MV-4-11 (cell line): ENCODE data around the gene ABCA3.
"Not testable (repeated sequence)": the region's sequence is repeated elsewhere in the genome, so short reads cannot be mapped to it uniquely, and the experiment has no call there.

Experiments used
- DNase-seq: peaks from one replicate; lab custom pipeline; 2025; lab: John Stamatoyannopoulos, UW

Gene ABCA3

DNA sequence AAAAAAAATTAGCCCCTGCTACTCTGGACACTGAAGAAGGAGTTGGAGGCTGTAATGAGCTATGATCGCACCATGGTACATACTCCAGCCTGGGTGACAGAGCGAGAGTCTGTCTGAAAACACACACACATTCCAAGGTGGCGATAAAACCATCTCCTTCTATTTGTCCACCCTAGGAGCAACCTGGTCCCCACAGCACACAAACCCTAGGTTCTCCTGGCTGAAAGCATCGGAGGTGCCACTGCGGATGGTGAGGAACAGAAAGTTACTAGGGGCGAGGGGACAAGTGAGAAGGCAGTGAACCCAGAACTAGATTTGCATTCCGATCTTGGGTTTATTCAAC is 87.8 kb downstream of the ABCA3 start:
- no peak for DNase-seq

GRCh38 chr16:2251296-2252111 is 89.0 kb downstream of the ABCA3 start, which contains the start of gene ECI1:
TSS of gene ECI1 (minus strand) at chr16:2251587. CDS start at chr16:2251566, 21 bp downstream.
- DNase-seq = peak; percentile 91

DNA sequence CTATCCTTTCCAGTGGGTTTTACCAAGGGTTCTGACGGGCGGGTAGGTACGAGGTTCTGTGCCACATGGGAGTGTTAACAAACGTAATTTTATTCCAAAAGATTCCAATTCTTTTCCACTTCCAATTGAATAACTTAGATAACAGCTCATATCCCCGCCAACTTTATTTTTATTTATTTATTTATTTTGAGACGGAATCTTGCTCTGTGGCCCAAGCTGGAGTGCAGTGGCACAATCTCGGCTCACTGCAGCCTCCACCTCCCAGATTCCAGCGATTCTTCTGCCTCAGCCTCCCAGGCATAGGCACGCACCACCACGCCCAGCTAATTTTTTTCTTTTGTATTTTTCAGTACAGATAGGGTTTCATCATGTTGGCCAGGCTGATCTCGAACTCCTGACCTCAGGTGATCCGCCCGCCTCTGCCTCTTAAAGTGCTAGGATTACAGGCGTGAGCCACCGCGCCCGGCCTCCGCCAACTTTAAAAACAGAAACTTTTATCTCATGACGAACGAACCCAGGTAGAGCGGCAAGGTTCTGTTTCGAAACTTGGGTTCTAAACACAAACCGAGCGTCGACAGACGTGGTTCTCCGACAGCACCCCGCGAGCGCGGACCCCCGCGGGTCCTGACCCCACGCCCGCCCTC is 89.8 kb downstream of the ABCA3 start:
- peak; percentile 20 for DNase-seq

DNA sequence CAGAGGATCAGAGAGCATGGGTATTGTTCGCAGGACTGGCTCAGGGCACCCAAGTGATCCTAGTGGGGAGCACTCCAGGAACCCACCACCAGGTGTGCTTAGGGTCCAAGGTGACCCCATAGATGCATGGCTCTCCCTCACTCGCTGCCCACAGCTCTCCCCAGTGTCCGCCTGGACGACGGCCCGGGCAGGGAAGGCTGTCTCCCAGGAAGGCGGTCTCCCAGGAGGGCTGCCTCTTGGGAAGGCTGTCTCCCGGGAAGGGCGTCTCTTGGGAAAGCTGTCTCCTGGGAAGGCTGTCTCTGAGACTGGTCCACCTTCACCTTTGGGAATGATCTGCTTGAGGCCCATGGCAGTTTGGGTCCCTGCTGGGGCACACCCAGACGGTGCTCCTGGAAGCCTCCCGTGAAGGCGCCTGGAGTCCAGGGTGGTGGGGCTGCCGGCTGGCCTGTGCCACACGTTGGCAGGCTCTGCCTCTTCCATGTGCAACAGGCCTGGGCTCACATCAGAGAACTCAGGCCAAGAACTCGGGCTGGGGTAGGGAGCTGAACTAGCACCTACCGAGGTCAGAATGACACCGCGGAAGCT is 94.1 kb downstream of the ABCA3 start:
- DNase-seq = no peak

DNA sequence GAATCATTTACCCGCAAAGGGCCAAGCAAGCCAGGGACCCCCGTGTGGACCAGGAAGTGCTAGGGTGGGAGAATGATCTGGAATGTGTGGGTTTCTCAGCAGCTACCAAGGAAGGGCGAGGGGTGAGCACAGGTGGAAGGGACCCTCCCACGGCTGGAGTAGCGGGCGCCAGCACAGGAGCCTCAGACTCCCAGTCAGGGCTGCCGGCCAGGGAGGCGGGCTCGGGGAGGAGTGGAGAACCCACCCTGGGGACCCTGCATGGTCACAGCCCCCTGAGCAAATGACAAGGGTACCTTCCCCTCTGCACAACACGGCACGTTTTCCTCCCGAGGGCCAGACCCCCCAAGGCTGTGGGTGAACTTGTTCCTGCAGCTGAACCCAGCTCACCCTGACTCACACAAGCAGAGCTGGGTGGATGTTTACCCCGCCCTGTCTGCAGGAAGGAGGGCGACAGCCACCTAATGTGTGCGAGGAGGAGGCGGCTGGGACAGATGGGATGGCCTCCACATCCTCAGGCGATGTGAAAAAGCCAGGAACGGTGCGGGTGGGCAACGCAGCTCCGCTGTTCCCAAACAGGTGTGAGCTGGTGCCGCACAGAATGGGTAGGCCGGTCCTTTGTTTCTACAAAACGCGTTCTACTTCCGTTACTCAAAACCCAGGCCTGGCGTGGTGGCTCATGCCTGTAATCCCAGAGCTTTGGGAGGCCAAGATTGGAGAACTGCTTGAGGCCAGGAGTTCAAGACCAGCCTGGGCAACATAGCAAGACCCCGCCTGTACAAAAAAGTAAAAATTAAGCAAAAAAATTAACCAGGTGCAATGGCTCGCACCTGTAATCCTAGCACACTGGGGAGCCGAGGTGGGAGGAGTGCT is 95.4 kb downstream of the ABCA3 start:
- no peak for DNase-seq

GRCh38 chr16:2244301-2244700 is 96.2 kb downstream of the ABCA3 start:
- DNase-seq = no peak

DNA sequence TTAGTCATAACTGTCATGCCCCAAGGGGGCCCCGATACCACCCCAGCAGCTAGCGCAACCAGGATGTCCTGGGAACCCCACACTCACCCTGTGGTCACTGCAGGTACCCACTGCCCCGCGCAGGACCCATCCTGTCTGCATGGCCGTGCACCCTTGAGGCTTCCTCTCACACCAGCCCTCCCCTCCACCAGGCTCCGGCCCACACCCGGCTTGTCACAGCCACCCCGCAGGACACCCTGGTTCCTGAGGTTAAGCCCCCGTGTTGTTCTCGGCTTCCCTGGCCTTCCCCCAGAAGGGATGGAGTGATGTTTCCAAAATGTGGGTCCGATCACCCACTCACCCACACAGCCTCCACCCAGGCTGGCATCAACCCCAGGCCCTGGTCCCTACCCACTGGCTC is 96.7 kb downstream of the ABCA3 start:
- DNase-seq = no peak

- DNase-seq = no peak
These were observed 97.4 kb downstream of the ABCA3 start for GRCh38 chr16:2243031-2243528.

- no peak for DNase-seq
These were observed 97.9 kb downstream of the ABCA3 start for GRCh38 chr16:2242598-2242997.

DNA sequence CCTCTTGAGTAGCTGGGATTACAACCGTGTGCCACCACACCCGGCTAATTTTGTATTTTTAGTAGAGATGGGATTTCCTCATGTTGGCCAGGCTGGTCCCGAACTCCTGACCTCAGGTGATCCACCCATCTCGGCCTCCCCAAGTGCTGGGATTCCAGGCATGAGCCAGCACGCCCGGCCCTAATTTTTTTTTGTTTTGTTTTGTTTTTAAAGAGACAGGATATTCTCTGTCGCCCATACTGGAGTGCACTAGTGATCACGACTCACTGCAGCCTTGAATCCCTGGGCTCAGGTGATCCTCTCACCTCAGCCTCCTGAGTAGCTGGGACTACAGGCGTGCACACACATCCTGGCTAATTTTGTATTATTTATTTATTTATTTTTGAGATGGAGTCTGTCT is 100.2 kb downstream of the ABCA3 start:
- not testable (repeated sequence) for DNase-seq

- no peak for DNase-seq
These were observed 101.5 kb downstream of the ABCA3 start for GRCh38 chr16:2238838-2239675.

DNA sequence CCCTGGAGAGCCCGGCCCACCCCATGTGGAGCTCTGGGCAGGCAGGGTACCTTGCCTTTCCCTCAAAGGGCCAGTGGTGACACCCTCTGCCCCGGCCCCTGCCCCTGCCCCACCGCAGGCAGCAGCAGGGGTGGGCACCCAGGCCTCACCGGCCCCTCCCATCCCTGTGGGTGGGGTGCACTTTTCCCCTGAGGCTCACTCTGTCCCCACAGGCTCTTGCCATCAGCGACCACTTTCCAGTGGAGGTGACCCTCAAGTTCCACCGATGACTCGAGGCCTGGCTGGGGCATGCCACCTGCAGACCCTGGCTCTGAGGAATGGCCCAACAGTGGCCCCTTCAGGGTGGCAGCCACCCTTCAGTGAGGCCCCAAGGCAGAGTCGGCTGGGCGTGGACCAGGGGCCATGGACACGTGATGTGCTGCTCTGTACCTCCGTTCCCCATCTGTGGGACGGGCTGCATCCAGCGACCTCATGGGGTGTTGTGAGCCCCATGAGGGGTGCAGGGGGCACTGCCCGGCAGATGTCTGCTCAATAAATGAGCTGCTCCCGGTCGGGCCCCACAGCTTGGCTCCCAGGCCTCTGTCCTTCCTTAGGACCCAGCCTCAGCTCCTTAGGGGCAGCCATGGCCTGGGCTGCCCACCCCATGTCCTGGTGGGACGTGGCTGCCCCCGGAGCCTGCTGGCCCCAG is 102.2 kb downstream of the ABCA3 start:
- DNase-seq = no peak

DNA sequence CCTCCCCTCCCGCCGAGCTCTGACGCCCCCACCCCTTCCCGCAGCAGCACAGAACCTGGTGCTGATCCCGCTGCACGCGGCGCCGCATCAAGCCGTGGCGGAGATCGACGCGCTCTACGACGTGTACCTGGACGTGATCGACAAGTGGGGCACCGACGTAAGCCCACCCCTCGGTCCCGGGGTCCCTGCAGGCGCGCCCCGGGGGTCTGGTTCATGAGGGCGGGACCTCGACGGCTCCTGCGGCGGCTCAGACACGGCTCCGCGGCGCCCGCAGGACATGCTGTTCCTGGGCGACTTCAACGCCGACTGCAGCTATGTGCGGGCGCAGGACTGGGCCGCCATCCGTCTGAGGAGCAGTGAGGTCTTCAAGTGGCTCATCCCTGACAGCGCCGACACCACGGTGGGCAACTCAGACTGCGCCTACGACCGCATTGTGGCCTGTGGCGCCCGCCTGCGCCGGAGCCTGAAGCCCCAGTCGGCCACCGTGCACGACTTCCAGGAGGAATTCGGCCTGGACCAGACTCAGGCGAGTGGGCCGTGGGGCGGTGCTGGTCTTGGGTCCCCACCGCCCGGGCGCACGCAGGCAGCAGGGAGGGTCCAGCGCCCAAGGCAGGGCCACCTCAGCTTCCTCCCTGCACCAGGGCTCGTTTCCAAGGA is 102.9 kb downstream of the ABCA3 start:
- no peak for DNase-seq

DNA sequence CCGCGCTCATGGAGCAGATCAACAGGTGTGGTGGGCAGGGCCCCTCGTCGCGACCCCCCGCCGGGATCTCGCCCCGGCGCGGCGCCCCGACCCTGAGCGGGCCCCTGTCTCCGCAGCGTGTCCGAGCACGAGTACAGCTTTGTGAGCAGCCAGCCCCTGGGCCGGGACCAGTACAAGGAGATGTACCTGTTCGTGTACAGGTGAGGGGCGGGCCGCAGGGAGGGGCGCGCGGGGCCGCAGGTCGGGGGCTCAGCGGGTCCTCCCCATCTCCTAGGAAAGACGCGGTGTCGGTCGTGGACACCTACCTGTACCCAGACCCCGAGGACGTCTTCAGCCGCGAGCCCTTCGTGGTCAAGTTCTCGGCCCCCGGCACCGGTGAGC is 103.4 kb downstream of the ABCA3 start:
- no peak for DNase-seq

- DNase-seq = no peak
These were observed 104.0 kb downstream of the ABCA3 start, which contains the start of gene DNASE1L2 for GRCh38 chr16:2236337-2237101. TSS of gene DNASE1L2 (plus strand) at chr16:2236444. CDS start at chr16:2236817, 373 bp downstream.

DNA sequence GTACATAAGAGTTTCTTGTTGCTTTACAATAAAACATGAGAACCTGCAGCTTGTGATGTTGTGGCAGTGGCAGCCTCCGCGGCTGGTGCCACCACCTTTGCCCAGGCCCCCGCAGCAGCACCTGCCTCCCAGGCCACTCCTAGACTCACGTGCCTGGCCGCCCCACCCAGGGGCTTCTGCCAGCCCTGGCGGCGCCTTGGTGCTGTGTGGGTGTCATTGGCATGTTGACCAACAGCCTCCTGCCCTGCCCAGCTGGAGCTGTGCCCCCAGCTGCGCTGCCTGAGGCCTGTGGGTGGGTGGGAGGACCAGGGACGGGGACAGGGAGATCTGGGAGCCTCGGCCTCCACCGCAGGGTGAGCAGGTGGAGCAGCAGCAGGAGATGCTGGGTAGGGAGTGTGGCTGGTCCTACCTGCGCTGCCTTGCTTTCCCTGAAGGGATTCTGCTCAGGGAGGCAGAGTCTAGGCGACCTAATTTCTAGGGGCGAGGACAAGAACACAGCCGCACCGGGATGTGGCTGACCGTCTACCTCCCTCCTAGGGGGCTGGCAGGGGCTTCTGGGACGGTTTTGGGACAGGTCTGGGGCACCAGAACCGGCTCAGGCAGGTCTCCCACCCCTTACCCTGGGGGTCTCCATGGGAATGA is 104.7 kb downstream of the ABCA3 start:
- no peak for DNase-seq

- DNase-seq = no peak
These were observed 105.3 kb downstream of the ABCA3 start for GRCh38 chr16:2235234-2235651.

- DNase-seq = no peak
These were observed 105.7 kb downstream of the ABCA3 start for GRCh38 chr16:2234813-2235170.
